DMS114 treated with DMSO at 0.1 percent for 48 hours (cell line): ENCODE results near the gene SLC35F2.
A peak's percentile ranks its signal among the peaks of the same experiment; 100 is the strongest.
"Not testable (repeated sequence)": the region's sequence is repeated elsewhere in the genome, so short reads cannot be mapped to it uniquely, and the experiment has no call there.

Experiments
- DNase-seq: peaks from one replicate; lab custom pipeline; 2025; ENCODE audit not compliant: unreplicated experiment; lab: John Stamatoyannopoulos, UW

The SLC35F2 gene

DNA sequence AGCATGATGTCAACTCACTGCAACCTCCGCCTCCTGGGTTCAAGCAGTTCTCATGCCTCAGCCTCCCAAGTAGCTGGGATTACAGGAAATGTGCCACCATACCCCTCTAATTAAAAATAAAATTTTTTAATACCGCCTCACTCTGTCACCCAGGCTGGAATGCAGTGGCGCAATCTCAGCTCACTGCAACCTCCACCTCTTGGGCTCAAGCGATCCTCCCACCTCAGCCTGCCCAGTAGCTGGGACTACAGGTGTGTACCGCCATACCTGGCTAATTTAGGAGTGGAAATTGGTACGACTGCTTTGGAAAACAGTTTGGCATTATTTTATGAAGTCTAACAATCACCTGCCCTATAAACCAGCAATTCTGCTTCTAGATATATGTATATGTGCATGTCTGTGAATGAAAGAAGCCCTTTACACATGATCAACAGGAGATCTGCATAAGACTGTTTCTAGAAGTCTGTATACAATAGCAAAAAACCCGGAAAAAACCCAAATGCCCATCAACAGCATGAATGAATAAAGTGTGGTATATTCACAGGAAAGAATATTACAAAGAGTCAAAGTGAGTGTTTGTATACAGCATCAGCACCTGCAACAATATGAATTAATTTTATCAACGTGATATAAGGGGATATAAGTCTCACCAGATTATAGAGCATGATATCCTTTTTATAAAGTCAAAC, 16.0 kb downstream of the SLC35F2 start:
- no peak for DNase-seq

DNA sequence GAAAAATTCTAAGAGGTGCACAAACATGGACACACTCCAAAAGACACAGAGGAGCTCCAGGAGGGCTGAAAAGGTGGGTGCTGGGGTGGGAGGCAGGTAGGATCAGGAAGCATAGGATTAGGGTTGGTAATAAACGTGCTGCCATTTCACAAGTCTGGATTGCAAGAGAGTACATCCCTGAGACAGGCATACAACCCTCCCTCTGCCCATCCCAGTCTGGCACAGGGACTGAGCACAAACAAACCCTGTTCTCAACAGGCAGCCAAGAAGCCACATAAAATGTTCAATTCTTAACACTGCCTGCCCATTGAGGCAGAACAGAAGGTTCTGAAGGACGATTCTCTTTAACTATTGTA, 18.5 kb downstream of the SLC35F2 start:
- no peak for DNase-seq

DNA sequence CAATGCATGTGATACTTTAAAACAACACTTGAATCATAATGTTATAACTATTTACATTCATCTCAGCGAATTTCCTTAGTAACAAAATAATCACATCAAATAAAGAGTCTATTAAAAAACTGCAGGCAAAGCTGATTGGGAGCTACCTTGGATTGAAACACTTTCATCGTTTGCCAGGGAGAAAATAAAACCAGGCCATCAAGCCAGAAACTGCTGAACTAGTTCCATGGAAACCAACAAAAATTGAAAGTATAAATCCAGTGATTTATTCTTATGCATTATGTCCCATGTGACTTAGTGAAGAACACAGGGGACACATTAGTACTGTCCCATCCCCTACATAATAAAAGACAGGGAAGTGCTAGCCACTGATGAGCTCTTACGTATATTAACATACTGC, 21.7 kb downstream of the SLC35F2 start:
- no peak for DNase-seq

DNA sequence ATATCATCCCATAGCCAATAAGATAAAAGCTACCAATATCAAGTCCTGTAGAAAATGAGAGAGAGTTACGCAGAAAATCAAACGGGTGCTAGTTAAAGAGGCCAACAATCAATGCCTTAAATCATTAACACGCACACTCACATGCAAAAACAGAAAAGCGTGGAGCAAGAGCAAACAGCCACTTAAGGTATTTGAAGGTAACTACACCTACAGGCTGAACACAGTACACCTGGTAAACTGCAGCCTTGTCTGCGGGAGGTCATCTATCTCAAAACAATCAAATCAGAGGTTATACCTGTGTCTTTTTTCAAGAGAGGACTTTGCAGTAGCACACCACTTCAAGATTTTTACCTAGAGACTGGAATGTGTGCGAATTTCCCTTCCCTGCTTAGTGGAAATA, 23.6 kb downstream of the SLC35F2 start:
- no peak for DNase-seq

DNA sequence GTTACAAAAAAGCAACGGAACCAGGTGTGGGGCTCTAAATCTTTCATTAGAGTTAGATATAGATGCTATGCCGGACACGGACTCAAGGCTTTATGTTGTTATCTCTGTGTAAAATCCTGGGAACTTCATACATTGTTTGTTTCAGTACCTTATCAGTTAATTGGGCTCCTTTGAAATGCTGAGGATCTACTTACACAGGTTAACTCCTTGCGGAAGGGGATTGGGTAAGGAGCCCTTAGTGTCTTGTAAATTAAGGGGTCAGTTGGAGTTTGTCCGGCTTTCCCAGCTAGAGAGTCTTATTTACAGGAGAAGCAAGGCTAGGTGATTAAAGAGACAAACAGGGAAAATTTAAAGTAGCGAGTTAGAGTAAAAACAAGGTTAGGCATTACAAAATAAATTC, 24.7 kb downstream of the SLC35F2 start:
- not testable (repeated sequence) for DNase-seq

DNA sequence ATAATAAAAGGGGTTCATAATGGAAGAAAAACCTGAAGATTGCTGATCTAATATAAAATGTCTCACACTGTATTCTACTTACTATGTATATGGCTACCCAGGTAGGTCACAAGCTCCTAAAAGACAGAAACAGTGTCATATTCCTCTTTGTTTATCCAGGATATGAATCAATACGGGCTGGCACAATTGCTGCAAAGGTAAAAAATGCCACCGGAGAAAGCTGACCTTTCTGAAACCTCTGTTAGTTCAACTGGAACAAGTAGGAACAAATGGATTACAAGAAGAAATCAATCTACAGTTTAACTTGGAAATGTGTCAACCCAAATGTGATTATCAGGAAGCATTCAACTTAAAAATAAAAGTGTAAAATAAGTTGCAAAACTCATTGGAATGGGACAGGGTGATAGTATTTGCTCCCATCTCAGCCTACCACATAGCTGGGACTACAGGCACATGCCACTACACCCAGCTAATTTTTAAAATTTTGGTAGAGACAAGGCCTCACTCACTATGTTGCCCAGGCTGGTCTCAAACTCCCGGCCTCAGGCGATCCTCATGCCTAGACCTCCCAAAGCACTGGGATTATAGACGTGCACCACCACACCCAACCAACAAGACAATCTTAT, 27.6 kb downstream of the SLC35F2 start:
- no peak for DNase-seq

DNA sequence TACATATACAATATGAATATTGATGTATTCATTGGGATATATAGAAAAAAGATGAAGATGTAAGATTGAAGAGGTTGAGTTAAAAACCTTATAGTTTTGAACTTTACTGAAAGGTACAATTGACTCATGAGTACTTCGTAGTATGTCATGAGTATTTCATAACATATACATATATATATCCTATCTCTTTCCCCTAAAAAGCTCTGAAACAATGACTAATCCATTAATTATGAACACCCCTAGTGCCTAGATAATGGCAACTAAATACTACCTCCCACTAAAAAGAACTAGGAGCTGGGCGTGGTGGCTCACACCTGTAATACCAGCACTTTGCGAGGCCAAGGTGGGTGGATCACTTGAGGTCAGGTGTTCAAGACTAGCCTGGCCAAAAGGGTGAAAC, 31.5 kb downstream of the SLC35F2 start:
- no peak for DNase-seq

DNA sequence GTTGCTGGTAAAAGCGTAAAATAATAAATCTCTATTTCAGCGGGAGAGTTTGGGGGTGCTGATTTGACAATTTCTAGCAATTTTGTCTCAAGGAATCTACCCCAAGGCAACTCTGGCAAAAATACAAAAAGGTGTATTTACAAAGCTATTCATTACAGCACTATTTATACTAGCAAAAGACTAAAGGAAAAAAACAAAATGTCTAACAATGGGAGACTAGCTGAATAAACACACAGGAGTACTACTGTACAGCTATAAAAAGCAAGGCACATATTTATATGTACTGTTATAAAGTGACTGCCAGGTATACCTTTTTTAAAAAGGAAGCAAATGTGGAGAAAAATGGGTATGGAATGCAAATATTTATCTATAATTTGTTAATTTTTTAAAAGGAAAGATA, 32.7 kb downstream of the SLC35F2 start:
- no peak for DNase-seq

DNA sequence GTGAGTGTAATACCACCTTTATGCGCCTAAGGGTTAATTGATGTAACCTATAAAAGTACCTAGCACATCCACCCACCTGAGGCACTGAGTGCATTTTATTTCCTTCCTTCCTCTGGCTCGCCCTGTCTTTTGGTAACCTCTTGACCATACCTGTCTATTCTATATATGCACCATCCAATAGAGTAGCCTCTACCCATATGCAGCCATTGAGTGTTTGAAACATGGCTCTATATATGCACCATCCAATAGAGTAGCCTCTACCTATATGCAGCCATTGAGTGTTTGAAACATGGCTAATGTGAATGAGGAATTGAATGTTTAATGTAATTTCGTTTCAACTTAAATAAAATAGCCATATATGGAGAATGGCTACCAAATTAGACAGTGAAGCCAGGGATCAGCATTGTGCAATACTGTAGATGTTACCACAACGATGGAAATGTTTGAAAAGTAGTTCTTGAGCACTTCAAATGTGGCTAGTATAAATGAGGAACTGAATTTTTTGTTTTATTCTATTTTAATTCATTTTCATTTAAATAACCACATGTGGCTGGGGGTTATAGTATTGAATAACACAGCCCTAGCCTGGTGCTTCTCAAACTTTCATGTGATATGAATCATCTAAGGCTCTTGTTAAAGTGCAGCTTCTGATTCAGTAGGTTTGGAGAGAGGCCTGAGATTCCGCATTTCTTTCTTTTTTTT, 33.8 kb downstream of the SLC35F2 start:
- no peak for DNase-seq

DNA sequence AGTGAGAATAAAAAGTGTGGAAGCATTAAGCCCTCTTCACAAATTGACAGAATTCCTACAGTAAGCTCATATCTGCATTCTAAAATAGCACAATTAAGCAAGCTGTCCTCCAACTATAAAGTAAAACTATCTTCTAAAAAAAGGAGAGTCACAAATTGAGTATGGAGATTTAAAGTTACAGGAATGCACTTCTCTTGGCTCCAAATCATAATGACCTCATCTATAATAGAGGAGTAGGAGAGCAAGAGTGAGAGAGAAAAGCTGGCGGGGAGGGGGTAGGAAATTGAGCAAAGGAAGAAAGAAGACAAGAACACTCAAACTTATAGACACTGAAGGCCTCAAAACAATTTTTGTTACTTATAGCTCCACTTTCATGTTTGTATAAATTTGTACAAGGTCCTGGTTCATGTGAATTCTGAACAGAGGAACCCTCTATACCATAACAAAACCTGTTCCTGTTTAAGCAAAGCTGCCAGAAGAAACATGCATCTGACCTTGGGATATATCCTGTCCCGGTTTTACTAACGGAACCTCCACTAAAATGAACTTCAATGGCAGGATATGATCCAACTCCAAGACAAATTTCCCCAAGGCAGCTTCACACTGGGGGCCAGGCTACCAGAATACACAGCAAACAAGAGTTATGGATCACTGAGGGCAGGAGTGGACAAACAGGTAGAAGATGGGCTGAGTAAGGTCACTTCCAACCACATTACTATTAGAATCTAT, 37.2 kb downstream of the SLC35F2 start:
- no peak for DNase-seq

DNA sequence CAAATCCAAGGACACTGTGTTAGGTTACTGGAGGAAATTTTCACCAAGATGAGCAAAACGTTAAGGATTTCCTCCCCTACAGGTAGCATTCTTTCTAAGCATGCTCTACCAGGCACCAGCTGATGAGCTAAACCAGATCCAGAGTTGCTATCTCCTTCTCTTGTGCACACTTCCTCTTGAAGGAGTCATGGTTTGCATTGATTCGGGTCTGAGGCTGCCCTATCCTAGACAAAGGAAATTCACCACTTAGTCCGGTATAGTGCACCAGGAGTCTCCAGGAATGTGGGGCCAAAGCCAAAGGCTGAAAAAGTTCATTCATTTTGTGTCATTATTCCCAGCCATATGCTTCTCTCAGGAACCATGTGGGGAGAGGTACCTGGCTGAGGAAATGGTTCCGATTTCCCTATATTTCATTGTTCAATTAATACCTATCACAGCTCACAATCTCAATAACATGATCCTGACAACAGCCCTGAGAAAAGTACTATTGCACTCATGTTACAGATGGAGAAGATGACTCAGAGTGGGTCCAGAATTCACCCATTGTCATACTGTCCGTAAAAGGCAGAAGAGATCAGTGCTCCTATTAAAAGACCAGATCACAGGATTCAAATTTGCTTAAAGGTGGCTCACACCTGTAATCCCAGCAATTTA, 39.1 kb downstream of the SLC35F2 start:
- no peak for DNase-seq

DNA sequence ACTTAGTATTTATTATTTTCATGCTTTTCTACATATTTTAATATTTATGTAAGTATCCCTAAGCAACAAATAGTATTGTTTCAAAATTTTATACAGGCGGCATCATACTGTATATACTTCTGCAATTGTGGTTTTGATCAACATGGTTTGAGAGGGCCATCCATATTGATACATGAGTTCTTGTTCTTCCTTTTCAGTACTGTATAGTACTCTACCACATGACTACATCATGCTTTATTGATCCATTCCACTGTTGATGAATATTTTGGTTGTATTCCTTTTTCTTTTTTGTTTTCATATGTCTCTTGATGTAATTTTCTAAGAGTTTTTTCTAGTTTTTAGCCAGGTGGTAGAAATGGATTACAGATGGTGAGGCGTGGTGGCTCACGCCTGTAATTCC, 40.1 kb downstream of the SLC35F2 start:
- DNase-seq, result no peak

DNA sequence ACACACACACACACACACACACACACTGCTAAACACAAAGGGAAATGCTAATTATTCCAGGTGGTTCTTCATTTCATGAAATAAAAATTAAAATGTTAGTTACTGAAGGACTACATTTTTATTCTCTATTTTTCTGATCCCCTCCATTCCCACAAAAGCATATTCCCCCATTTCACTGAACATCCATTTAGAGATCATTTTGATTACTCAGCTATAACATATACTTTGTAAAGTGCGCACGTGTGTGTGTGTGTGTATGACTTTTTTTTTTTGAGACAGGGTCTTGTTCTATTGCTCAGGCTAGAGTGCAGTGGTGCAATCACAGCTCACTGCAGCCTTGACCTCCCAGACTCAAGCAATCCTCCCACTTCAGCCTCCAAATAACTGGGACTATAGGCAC, 42.6 kb downstream of the SLC35F2 start:
- no peak for DNase-seq

DNA sequence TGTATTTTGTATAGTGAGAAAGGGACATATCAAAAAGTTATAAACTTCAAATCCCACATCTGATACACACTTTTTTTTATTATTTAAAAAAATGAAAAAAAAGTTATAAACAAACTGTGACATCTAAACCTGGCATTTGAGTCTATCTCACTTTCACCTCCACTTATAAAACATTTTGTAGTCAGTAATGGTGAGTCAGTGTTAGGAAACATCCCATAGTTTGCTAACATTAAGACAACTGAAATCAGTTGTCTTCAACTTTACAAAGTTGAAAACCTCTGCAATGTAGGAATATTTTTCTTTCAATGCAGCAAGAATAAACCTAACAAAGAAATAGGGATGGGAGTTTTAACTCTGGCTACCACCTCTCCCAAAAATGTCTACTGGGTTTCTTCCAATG, 47.7 kb downstream of the SLC35F2 start:
- no peak for DNase-seq

DNA sequence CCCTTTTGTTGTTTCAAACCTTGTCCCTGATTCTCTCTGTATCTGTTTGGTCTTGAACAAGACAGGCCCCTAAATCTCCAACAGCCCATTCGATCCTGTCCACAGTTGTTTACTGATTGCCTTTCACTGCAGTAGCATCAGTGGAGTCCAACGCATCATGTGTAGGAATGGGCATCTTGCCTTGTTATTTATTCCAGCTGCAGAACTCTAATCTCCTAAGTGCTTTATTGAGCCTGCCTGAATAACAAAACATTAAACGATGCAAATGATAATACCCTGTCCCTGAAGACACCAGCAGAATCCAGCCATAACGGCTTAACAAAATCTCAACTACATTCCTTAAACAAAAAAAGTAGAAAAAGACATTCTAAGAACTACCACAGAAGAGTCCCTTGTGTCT, 50.1 kb downstream of the SLC35F2 start:
- DNase-seq, result no peak

DNA sequence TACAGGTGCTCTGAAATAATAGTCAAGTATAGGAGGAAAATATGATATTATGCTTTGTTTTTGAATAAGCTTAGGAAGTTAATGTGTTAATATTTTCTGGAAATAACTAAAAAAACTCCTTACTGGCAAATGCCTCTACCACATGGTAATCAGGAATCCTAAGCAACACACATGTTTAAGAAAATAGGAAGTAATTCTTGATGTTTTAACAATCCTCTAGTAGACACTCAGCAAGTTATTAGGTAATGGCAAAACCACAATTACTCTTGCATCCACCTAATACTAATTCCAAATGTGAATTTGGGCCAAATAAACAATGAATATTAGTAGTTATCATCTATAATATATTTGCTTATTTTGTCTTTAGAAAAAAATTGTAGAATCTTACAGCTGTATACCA, 53.6 kb downstream of the SLC35F2 start:
- DNase-seq, result no peak

DNA sequence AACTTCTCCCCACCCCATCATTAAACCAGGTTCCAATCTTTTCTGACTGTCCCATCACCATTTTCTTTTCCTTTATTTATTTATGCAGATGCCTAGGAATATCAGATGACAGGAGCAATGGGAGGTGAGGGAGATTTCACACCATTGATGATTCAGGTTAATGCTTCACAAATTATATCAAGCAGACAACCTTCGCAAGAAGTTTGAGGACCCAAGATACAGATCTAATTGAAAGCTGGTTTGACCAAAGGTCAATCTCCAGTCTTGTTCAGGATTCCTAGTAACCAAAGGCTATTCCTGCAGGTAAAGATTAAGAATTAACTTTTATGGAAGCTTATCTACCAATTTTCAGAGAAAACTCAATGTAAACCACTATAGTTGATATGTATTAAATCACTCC, 54.4 kb downstream of the SLC35F2 start:
- no peak for DNase-seq

DNA sequence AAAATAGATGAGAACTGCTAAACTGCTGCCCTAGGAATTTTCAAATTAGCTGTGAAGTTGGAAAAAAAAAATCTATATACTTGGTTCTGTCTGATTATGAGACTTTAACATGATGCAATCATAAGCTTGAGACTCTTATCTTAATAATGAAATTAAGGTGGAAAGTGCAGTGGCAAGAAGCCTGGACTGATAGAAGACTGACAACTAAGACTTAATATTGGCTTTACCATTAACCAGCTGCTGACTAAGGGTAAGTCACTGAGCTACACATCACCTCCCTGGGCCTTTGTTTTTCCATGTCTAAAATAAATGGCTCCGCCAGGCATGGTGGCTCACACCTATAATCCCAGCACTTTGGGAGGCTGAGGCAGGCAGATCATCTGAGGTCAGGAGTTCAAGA, 56.9 kb downstream of the SLC35F2 start:
- no peak for DNase-seq

DNA sequence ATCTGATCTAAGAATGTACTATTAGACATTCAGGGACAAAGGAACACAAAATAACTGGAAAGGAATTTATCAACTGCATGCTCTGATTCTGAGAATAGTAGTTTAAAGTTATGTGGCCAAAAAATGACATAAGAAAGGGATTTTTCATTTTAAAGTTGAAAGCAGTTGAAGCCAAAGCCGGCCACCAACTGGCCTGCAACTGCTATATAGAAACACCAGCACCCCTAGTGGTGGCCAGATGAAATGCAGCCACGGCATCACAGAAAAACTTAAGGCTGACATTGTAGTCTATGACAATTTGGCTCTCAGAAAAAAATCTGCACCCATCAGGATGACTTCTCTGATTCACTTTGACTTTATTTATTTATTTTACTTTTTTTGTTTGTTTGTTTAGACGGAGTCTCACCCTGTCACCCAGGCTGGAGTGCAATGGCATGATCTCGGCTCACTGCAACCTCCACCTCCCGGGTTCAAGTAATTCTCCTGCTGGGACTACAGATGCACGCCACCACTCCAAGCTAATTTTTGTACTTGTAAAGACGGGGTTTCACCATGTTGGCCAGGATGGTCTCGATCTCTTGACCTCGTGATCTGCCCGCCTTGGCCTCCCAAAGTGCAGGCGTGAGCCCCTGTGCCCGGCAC, 59.2 kb downstream of the SLC35F2 start:
- peak; percentile 44 for DNase-seq

DNA sequence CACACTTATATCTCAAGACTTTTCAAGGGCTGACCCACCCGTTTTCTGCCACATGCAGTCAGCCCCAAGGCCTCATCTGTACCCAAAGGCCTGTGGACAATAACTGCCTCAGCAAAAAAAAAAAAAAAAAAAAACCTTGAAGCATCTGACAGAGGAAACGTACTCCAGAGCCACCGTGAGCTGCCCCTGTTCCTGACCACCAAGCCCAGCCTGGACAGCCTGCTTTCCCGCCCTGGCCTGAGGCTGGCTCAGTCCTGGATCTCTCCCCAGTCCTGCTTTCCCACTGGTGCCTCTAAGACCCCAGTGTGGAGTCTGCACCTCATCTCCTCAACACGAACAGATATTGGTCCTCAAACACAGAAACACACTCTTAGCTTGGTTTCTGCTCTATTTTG, 66.5 kb downstream of the SLC35F2 start:
- DNase-seq, result no peak
